ENCODE results near the gene MLPH.

DNA sequence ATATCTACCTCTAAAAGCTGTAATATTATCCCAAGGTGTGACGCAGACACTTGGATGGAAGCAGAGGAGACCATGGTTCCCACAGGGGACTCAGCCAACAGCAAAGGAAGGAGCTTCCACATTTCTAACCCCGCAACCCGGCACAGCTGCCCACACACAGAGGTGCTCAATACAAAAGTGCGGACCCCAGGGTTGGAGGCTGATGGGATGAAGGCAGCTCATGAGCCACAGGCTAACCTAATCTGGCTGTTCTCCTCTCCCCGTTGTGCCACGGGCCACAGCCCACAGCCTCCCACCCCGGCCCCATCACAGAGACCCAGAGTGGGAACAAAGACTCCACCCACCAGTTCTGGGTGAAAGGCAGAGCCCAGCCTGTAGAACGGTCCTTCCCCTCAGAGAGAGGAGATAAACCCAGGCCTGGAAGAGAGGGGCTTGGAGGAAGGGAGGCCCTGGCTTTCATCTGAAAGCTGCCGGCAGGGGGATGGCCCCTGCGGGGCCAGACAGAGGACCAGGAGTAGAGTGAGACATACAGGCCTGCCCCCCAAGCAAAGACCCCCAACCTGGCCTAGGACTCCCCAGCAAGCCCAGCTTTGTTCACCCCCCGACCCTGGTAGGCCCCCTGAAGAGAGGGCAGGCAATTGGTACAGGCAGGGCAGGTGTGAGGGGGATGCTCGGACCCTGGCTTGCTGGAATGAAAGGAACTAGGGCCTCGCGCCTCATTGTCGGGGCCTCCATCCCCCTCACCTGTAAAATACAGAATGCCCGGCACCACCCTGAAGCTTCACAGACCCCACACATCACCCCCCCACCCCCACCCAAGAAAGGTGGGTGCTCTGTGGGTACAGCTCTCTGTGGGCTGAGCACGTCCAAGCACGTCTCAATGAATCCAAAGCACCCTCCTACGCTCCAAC lies 96.6 kb downstream of the MLPH start:
- TF ChIP-seq, protein P1, sequence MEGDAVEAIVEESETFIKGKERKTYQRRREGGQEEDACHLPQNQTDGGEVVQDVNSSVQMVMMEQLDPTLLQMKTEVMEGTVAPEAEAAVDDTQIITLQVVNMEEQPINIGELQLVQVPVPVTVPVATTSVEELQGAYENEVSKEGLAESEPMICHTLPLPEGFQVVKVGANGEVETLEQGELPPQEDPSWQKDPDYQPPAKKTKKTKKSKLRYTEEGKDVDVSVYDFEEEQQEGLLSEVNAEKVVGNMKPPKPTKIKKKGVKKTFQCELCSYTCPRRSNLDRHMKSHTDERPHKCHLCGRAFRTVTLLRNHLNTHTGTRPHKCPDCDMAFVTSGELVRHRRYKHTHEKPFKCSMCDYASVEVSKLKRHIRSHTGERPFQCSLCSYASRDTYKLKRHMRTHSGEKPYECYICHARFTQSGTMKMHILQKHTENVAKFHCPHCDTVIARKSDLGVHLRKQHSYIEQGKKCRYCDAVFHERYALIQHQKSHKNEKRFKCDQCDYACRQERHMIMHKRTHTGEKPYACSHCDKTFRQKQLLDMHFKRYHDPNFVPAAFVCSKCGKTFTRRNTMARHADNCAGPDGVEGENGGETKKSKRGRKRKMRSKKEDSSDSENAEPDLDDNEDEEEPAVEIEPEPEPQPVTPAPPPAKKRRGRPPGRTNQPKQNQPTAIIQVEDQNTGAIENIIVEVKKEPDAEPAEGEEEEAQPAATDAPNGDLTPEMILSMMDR (IDR thresholded peaks at IDR 0.05): no peak
- TF ChIP-seq POLR2AphosphoS5 (IDR thresholded peaks at IDR 0.05; ENCODE audit: insufficient read depth in 1 of 2, low read depth in 1 of 2): no peak
- no peak for TF ChIP-seq POLR2A (IDR thresholded peaks at IDR 0.05)
